HepG2 (cell line): Measurements from ENCODE around the gene RCBTB2. TPM values are rescaled to one million over a fixed set of nuclear protein-coding genes. Genes with fewer than 3 reads are reported as not detected.

Source experiments
- ATAC-seq: fragments of 200-7000 bp; cut with Tn5 transposase; 3 replicates; pipeline ENCODE4 v1.9.1; 2020; ENCODE audit warnings: mild to moderate bottlenecking, moderate library complexity
- BruUV-seq: library from RNA; stranded (reverse); fragments of 400-500 nt; replicated peaks from 2 replicates; lab custom pipeline; 2021; lab: Mats Ljungman, UMichigan
- CTCF ChIA-PET: fragments of 300-600 bp; formaldehyde crosslinking; extraction: SDS; loops from one replicate; lab custom pipeline; 2021; ENCODE audit warnings: low total read pairs, inconsistent platforms, low intra/inter-chr PET ratio; lab: Yijun Ruan, JAX
- POLR2A ChIA-PET: fragments of 350-600 bp; sonication (Branson Sonifier 250); formaldehyde crosslinking; loops from one replicate; lab custom pipeline; 2020; ENCODE audit warnings: antibody characterized with exemption, inconsistent platforms; lab: Yijun Ruan, JAX
- DNase-seq: peaks from one replicate; pipeline ENCODE4 v3.0.0-alpha.2; 2015; ENCODE audit warnings: low spot score
- FAIRE-seq: peaks from 3 replicates; lab custom pipeline; 2011; peaks lifted over from hg19 to GRCh38; lab: Jason Lieb, UNC
- H2AFZ ChIP-seq: one replicate; pipeline ENCODE4 v1.6.1; 2011; ENCODE audit warnings: low read length, inconsistent platforms
- H3K27ac ChIP-seq: fragments of 300-600 bp; 3 replicates; pipeline ENCODE4 v1.8.0; 2011; ENCODE audit warnings: mixed run types, mild to moderate bottlenecking, mixed read lengths, low read length, inconsistent platforms; ENCODE audit not compliant: insufficient read depth; ENCODE audit errors: extremely low read length
- H3K27me3 ChIP-seq, 2 experiments: fragments of 200-600 bp in 1 of 2; 2 replicates in 1 of 2; 3 replicates in 1 of 2; pipeline versions ENCODE4 v1.6.0 to v1.8.0; 2011; ENCODE audit warnings: low read length in 2 of 2, mild to moderate bottlenecking in 2 of 2, moderate library complexity in 2 of 2, inconsistent platforms in 1 of 2; ENCODE audit not compliant: insufficient read depth in 2 of 2, control insufficient read depth in 1 of 2
- H3K36me3 ChIP-seq, 2 experiments: fragments of 200-600 bp in 1 of 2; replicated peaks in 1 of 2; 2 replicates in 1 of 2; 3 replicates in 1 of 2; pipeline versions ENCODE4 v1.5.1 to v1.8.0; 2011; ENCODE audit warnings: low read length in 2 of 2, inconsistent platforms in 1 of 2; ENCODE audit not compliant: insufficient read depth in 2 of 2, control insufficient read depth in 1 of 2
- H3K4me1 ChIP-seq: 2 replicates; pipeline ENCODE4 v1.5.1; 2012; ENCODE audit warnings: low read length, inconsistent platforms; ENCODE audit not compliant: insufficient read depth
- H3K4me2 ChIP-seq: 2 replicates; pipeline ENCODE4 v1.6.0; 2011; ENCODE audit warnings: low read depth, low read length, inconsistent platforms
- H3K4me3 ChIP-seq, 3 experiments: fragments of 200-600 bp in 1 of 3; sonication (generic), shearing (Covaris generic) in 1 of 3; replicated peaks in 1 of 3; 2 replicates each; pipeline ENCODE4 v1.5.1; 2011 to 2016; ENCODE audit warnings: low read length in 3 of 3, inconsistent platforms in 2 of 3, low read depth in 2 of 3, mild to moderate bottlenecking in 2 of 3, control low read depth in 1 of 3, mixed read lengths in 1 of 3; ENCODE audit not compliant: insufficient read depth in 1 of 3
- H3K79me2 ChIP-seq: one replicate; pipeline ENCODE4 v1.6.1; 2011; ENCODE audit warnings: low read length, inconsistent platforms; ENCODE audit not compliant: insufficient read depth
- H3K9ac ChIP-seq: 2 replicates; pipeline ENCODE4 v1.6.0; 2011; ENCODE audit warnings: mild to moderate bottlenecking, low read depth, low read length, inconsistent platforms; ENCODE audit not compliant: insufficient read depth
- H3K9me3 ChIP-seq: 2 replicates; pipeline ENCODE4 v1.5.1; 2012; ENCODE audit warnings: mild to moderate bottlenecking, low read length
- H4K20me1 ChIP-seq: 2 replicates; pipeline ENCODE4 v1.6.0; 2011; ENCODE audit warnings: inconsistent platforms, mild to moderate bottlenecking, low read length, moderate library complexity; ENCODE audit not compliant: insufficient read depth
- ATF5 ChIP-seq: sonication (generic); formaldehyde crosslinking; IDR thresholded peaks from 2 replicates; pipeline ENCODE4 v1.4.0; 2020; ENCODE audit warnings: mild to moderate bottlenecking, low read depth, missing genetic modification reagents
- KDM6A ChIP-seq: IDR thresholded peaks from 2 replicates; pipeline ENCODE4 v1.6.1; 2016; ENCODE audit warnings: low read depth
- MED8 ChIP-seq: sonication (generic); formaldehyde crosslinking; IDR thresholded peaks from 2 replicates; pipeline ENCODE4 v1.8.1; 2023; ENCODE audit warnings: mild to moderate bottlenecking, missing genetic modification reagents; ENCODE audit not compliant: insufficient replicate concordance
- PAWR ChIP-seq: sonication (generic); formaldehyde crosslinking; IDR thresholded peaks from 2 replicates; pipeline ENCODE4 v1.4.0; 2020; ENCODE audit warnings: missing genetic modification reagents, mild to moderate bottlenecking, borderline replicate concordance
- PAX8 ChIP-seq: sonication (generic); formaldehyde crosslinking; IDR thresholded peaks from 2 replicates; pipeline ENCODE4 v1.8.0; 2022; ENCODE audit warnings: mild to moderate bottlenecking, missing genetic modification reagents, borderline replicate concordance
- SALL1 ChIP-seq: sonication (generic); formaldehyde crosslinking; IDR thresholded peaks from 2 replicates; pipeline ENCODE4 v1.8.0; 2022; ENCODE audit warnings: mild to moderate bottlenecking, missing genetic modification reagents
- TFAP4 ChIP-seq: sonication (generic); IDR thresholded peaks from 2 replicates; pipeline ENCODE4 v1.6.1; 2016; ENCODE audit warnings: low read depth, borderline replicate concordance
- THRA ChIP-seq: sonication (generic); formaldehyde crosslinking; IDR thresholded peaks from 2 replicates; pipeline ENCODE4 v1.4.0; 2020; ENCODE audit warnings: missing genetic modification reagents, borderline replicate concordance
- USF2 ChIP-seq, 2 experiments: sonication (generic) in 1 of 2; formaldehyde crosslinking in 1 of 2; IDR thresholded peaks; 2 replicates each; pipeline versions ENCODE4 v1.5.1 to v1.6.1; 2011 to 2020; ENCODE audit warnings: borderline replicate concordance in 1 of 2, low read depth in 1 of 2, low read length in 1 of 2, mild to moderate bottlenecking in 1 of 2, missing genetic modification reagents in 1 of 2, moderate library complexity in 1 of 2
- XRCC5 ChIP-seq: fragments of 200-400 bp; formaldehyde crosslinking; optimal IDR thresholded peaks from 2 replicates; pipeline ENCODE3; 2017; ENCODE audit warnings: mild to moderate bottlenecking, low read length
- ZEB1 ChIP-seq: IDR thresholded peaks from 2 replicates; pipeline ENCODE4 v1.6.1; 2012; ENCODE audit warnings: mild to moderate bottlenecking, low read depth, inconsistent platforms; ENCODE audit not compliant: insufficient replicate concordance
- ZNF160 ChIP-seq: sonication (generic); formaldehyde crosslinking; IDR thresholded peaks from 2 replicates; pipeline ENCODE4 v1.8.0; 2022; ENCODE audit warnings: mild to moderate bottlenecking, inconsistent platforms, missing genetic modification reagents
- ZNF350 ChIP-seq: sonication (generic); formaldehyde crosslinking; IDR thresholded peaks from 2 replicates; pipeline ENCODE4 v1.4.0; 2020; ENCODE audit warnings: mild to moderate bottlenecking, low read depth, missing genetic modification reagents, borderline replicate concordance
- ZNF446 ChIP-seq: sonication (generic); formaldehyde crosslinking; IDR thresholded peaks from 2 replicates; pipeline ENCODE4 v1.5.0; 2020; ENCODE audit warnings: mild to moderate bottlenecking, missing genetic modification reagents
- ZNF713 ChIP-seq: sonication (generic); formaldehyde crosslinking; IDR thresholded peaks from 2 replicates; pipeline ENCODE4 v1.4.0; 2020; ENCODE audit warnings: mild to moderate bottlenecking, missing genetic modification reagents
- WGBS: methylation state at CpG from one replicate; pipeline ENCODE4 v1.1.6; 2017; ENCODE audit warnings: low lambda C conversion rate; 5-methylcytosine and 5-hydroxymethylcytosine counted together
- in situ Hi-C: cut with HindIII; loops from 2 replicates; pipeline ENCODE4 v1.10.0; 2017; ENCODE audit warnings: low pct_unique_long_range_greater_than_20kb; ENCODE audit not compliant: extremely low pct_ligation_motif_present
- intact Hi-C: fragments of 100-400 bp; cut with micrococcal nuclease; formaldehyde crosslinking; loops from one replicate; pipeline ENCODE4 v1.10.0; 2022; ENCODE audit not compliant: unreplicated experiment
- polyA plus RNA-seq, 8 experiments: library from polyadenylated mRNA; depleted of rRNA in 3 of 8; stranded (reverse) in 7 of 8; unstranded in 1 of 8; fragments of >200 nt; fragmentation: Illumina TruSeq in 4 of 8; extraction: Trizol in 4 of 8; gene quantifications; 2 replicates each; pipeline versions ENCODE4 v1.2.1 to v1.2.3, GENCODE V29; 2011 to 2016; ENCODE audit warnings: low read depth in 4 of 8, missing spikeins in 1 of 8, mixed read lengths in 1 of 8; ENCODE audit not compliant: insufficient read depth in 1 of 8
- total RNA-seq, 5 experiments: library from RNA; depleted of rRNA; stranded (reverse); fragments of >200 nt; fragmentation: Illumina TruSeq; extraction: Trizol; gene quantifications; 2 replicates each; pipeline ENCODE4 v1.2.3, GENCODE V29; 2016; ENCODE audit warnings: low read depth in 1 of 5

Gene RCBTB2
- total and polyA plus RNA-seq, 2 of the 13 experiments (the other 11 are each of a cell fraction or from before 2014, with no cell fraction given) = 1.9 to 2.7 TPM

- no peak overlapping the region for H2AFZ ChIP-seq
- H3K27ac ChIP-seq = no peak overlapping the region
- no peaks in the 10 kb centered on the region for H3K27me3 ChIP-seq
- H3K4me3 ChIP-seq = no peak overlapping the region
- no peaks in the 10 kb centered on the region for H3K9me3 ChIP-seq
- no peak for ATAC-seq
- no peak for FAIRE-seq
- peaks cover 14% of the 10 kb centered on the region for H3K4me1 ChIP-seq
- TF ChIP-seq KDM6A (CRISPR knock-in tag) = no peak
- no peak for TF ChIP-seq TFAP4
- TF ChIP-seq PAWR (CRISPR knock-in tag) = no peak
- TF ChIP-seq ZNF160 = no peak
- no peak for TF ChIP-seq XRCC5
- TF ChIP-seq ZEB1 = no peak
- no peak for TF ChIP-seq ATF5 (CRISPR knock-in tag)
- no peak for TF ChIP-seq THRA
- no peak for TF ChIP-seq PAX8 (CRISPR knock-in tag)
- TF ChIP-seq SALL1 = no peak
- TF ChIP-seq ZNF713 (CRISPR knock-in tag) = no peak
- TF ChIP-seq ZNF446 (CRISPR knock-in tag) = no peak
- no peak for TF ChIP-seq MED8
- no peak for TF ChIP-seq ZNF350 (CRISPR knock-in tag)
- no peak for TF ChIP-seq USF2 (IDR thresholded peaks at IDR 0.05; ENCODE audit: low read depth, low read length)
- no peak for TF ChIP-seq USF2 (CRISPR knock-in tag; IDR thresholded peaks at IDR 0.05; ENCODE audit: borderline replicate concordance)
- TF ChIP-seq, all 625 proteins: peak for 0
- DNase-seq = no peak
- no peaks in the 10 kb centered on the region for H4K20me1 ChIP-seq
- POLR2A ChIA-PET = no interaction called here
- intact Hi-C loops (no loop called here), in situ Hi-C loops (no loop called here)
- H3K79me2 ChIP-seq = no peaks in the 10 kb centered on the region
- no TSS peak for BruUV-seq
- H3K4me2 ChIP-seq = no peak overlapping the region
- peaks cover 0 to 21% of the 10 kb centered on the region in 2 experiments; a peak in 2 of 5 replicates for H3K36me3 ChIP-seq
- 85% methylated on average over 2 of the region's 2 CpGs for WGBS
- CTCF ChIA-PET = no interaction called here
- no peak overlapping the region for H3K9ac ChIP-seq
Measured at GRCh38 chr13:48475230-48475629, 57.6 kb downstream of the RCBTB2 start.
